Subcutaneous adipose tissue (tissue), 4 donors: ENCODE results near the gene TAS2R50. TPM values are rescaled to one million over a fixed set of nuclear protein-coding genes. Genes with fewer than 3 reads are reported as not detected.

Experiments used
- CTCF ChIP-seq: fragments of 450-650 bp; IDR thresholded peaks from one replicate; pipeline ENCODE4 v1.5.1; 2016; ENCODE audit warnings: low read depth, mild to moderate bottlenecking, control low read depth, antibody characterized with exemption, moderate library complexity
- total RNA-seq, 4 donors: library from RNA; depleted of rRNA; stranded (reverse); fragments of >200 nt; gene quantifications; one replicate each; pipeline ENCODE4 v1.1.0, GENCODE V29; 2016

The TAS2R50 gene
- 1 to 10 TPM; 3.4 to 4.6 (median 3.9) TPM for total RNA-seq

DNA sequence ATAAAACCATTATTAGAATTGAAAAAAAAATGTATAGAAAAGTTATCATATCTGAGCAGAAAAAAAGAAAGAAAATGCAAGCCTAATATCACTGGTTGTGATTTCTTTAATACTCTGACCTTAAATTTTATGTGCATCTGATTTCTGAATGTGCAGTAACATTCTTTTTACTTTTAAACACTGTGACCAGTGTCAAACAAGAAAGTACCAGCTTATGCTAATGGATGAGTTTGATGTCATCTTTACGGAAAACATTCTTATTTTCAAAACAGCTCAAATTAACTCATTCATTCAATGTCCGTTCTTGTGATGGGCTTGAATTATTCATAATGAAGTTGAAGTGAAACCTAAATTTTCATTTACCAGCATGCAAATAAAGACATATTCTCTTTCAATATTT is at the start of gene TAS2R50:
Gene TAS2R50, minus strand, starts transcription at position 101 of the 400 bp plus-strand sequence. Its CDS starts 52 bp downstream, at position 49.
- no peak for TF ChIP-seq CTCF

GRCh38 chr12:11031307-11031706 is 44.6 kb upstream of the TAS2R50 start, which contains the start of gene TAS2R31:
Gene TAS2R31 (minus strand): TSS chr12:11031407. CDS start chr12:11031335, 72 bp downstream.
- TF ChIP-seq CTCF = no peak

DNA sequence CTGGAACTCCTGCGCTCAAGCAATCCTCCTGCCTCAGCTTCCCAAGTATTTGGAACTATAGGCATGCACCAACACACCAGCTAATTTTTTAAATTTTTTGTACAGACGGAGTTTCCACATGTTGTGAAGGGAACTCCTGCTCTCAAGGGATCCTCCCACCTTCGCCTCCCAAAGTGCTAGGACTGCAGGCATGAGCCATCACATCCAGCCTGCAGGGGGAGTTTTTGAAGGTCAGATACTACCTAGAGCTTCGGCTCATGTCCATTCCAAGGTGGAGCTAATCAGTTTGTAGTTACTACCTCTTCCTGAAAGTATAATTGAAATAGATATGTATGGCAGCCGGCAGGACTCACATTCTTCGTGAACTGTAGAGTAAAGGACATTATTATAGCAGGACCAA is 39.4 kb upstream of the TAS2R50 start:
- TF ChIP-seq CTCF = no peak

- no peak for TF ChIP-seq CTCF
Measured at GRCh38 chr12:11023387-11023786, 36.7 kb upstream of the TAS2R50 start.

DNA sequence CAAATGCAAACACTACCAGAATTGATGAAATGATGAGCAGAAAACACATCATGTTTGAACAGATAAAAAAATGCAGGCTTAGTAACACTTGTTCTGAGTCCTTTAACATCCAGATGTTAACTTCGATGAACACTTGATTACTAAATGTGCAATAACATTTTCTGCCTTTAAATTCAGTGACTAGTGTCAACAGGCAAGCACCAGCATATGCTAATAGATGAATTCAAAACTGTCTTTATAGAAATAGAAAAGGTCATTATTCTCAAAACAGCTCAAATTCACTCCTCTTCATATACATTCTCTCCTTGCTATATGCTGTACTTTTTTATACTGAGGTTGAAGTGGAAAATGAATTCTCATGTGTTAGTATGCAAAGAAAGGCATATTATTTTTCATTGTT is 35.8 kb upstream of the TAS2R50 start, which contains the start of gene TAS2R19:
Gene TAS2R19, minus strand, starts transcription at position 101 of the 400 bp plus-strand sequence. Its CDS starts 49 bp downstream, at position 52.
- no peak for TF ChIP-seq CTCF

DNA sequence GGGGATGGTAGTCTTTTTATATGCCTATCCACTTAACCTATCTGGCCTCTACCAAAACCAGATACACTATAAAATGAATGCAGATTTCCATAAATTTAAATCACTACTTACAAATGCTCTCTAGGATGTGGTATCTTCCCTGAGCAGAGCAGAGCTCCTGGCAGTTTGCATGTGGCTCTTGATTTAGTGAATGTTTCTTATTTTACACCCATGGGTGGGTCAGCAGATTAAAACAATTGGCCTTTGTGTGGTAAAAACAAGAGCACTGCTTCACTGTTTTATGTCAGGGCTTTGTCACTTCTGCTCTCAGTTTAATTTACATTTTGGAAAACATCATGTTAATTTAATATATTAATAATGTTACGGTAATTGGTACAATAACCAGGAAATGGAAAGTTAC is 30.2 kb upstream of the TAS2R50 start:
- no peak for TF ChIP-seq CTCF

DNA sequence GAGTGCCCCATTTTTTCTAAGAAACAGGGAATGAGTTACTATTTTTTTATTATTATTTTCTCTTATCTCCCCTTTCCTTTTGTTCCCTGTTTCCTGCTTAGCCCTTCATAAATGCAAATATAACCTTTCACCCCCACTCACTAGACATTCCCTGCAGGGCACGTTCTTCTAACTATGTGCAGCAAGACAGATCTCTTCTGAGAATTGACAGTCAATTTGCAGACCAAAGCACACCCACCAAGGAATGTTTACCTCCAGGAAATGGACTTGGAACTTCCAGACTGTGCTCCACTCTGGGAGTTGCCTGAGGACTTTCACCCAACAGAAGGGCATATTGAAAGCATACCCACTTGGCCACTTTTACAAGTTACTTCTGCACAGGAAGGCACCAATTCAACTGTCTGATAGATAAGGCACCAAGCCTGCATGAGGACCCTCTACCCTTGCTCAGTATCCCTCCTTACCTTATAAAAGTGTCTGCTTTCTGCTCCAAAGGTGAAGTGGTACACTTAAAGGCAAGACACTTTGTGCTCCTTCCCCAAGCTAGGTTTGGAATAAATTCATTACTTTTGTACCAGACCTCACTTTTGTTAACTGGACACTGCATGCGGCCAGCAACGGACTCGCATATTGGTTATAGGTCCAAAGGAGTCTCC is 29.2 kb upstream of the TAS2R50 start:
- no peak for TF ChIP-seq CTCF
